HG03521 (cell line): Measurements from ENCODE around the gene DUSP21.
"Not testable (repeated sequence)": the region's sequence is repeated elsewhere in the genome, so short reads cannot be mapped to it uniquely, and the experiment has no call there.

Source experiments
- ATAC-seq: cut with Tn5 transposase; IDR thresholded peaks from one replicate; pipeline ENCODE4 v1.9.1; 2021; ENCODE audit warnings: mild to moderate bottlenecking, moderate library complexity; ENCODE audit not compliant: unreplicated experiment

DUSP21 gene

GRCh38 chrX:44843753-44844152, at the start of gene DUSP21:
DUSP21 (plus strand) TSS chrX:44844021; CDS start chrX:44844133, 112 bp downstream.
- ATAC-seq: no peak

GRCh38 chrX:44795945-44796450, 47.8 kb upstream of the DUSP21 start:
- no peak for ATAC-seq

- ATAC-seq: no peak
These were observed 41.2 kb upstream of the DUSP21 start for GRCh38 chrX:44802613-44803012.

GRCh38 chrX:44815681-44816080, 28.1 kb upstream of the DUSP21 start:
- ATAC-seq: no peak

GRCh38 chrX:44816367-44816766, 27.5 kb upstream of the DUSP21 start:
- no peak for ATAC-seq

- ATAC-seq: no peak
These were observed 26.8 kb upstream of the DUSP21 start for GRCh38 chrX:44817029-44817428.

GRCh38 chrX:44822601-44823000, 21.2 kb upstream of the DUSP21 start:
- ATAC-seq: no peak

- not testable (repeated sequence) for ATAC-seq
These were observed 20.6 kb upstream of the DUSP21 start for GRCh38 chrX:44823193-44823592.

- ATAC-seq: no peak
These were observed 15.7 kb upstream of the DUSP21 start for GRCh38 chrX:44828008-44828605.

- no peak for ATAC-seq
These were observed 14.0 kb upstream of the DUSP21 start for GRCh38 chrX:44829832-44830231.

GRCh38 chrX:44842550-44843317, 1.1 kb upstream of the DUSP21 start:
- no peak for ATAC-seq

GRCh38 chrX:44843318-44843702, 511 bp upstream of the DUSP21 start:
- ATAC-seq: no peak

- no peak for ATAC-seq
These were observed 383 bp downstream of the DUSP21 start for GRCh38 chrX:44844204-44844603.

GRCh38 chrX:44850891-44851290, 7.1 kb downstream of the DUSP21 start:
- ATAC-seq: not testable (repeated sequence)

- ATAC-seq: no peak
These were observed 27.4 kb downstream of the DUSP21 start for GRCh38 chrX:44871114-44871645.

- peak; percentile 24 for ATAC-seq
These were observed 28.4 kb downstream of the DUSP21 start for GRCh38 chrX:44871931-44872820.

GRCh38 chrX:44872821-44873414, 29.1 kb downstream of the DUSP21 start, which contains the start of gene KDM6A:
KDM6A (plus strand) TSS chrX:44873188; CDS start chrX:44873552, 364 bp downstream.
- ATAC-seq: peak; percentile 84

GRCh38 chrX:44873415-44874276, 29.8 kb downstream of the DUSP21 start:
- ATAC-seq: no peak

GRCh38 chrX:44874420-44875184, 30.8 kb downstream of the DUSP21 start:
- no peak for ATAC-seq
